Nephron progenitor cell (in vitro differentiated cells): ENCODE data around the gene CAPN13.

Source experiments
- DNase-seq: peaks from one replicate; pipeline ENCODE4 v3.0.0; 2021
- H3K27ac Mint-ChIP-seq: 2 replicates; pipeline ENCODE4 v1.8.0; 2021; ENCODE audit warnings: mild to moderate bottlenecking, moderate library complexity, mixed read lengths
- H3K27me3 Mint-ChIP-seq: 2 replicates; pipeline ENCODE4 v1.8.0; 2021; ENCODE audit warnings: mild to moderate bottlenecking, low read depth, mixed read lengths; ENCODE audit not compliant: poor library complexity
- H3K36me3 Mint-ChIP-seq: 2 replicates; pipeline ENCODE4 v1.8.0; 2021; ENCODE audit warnings: low read depth, mixed read lengths
- H3K4me1 Mint-ChIP-seq: 2 replicates; pipeline ENCODE4 v1.8.0; 2021; ENCODE audit warnings: mixed read lengths
- H3K4me3 Mint-ChIP-seq: 2 replicates; pipeline ENCODE4 v1.8.0; 2021; ENCODE audit warnings: mild to moderate bottlenecking, moderate library complexity, mixed read lengths
- H3K9me3 Mint-ChIP-seq: 2 replicates; pipeline ENCODE4 v1.8.0; 2021; ENCODE audit warnings: mild to moderate bottlenecking, moderate library complexity, mixed read lengths
- CTCF ChIP-seq: fragments of 200-600 bp; sonication (generic); IDR thresholded peaks from 2 replicates; pipeline ENCODE4 v1.5.0; 2021; ENCODE audit warnings: antibody characterized with exemption

The CAPN13 gene

GRCh38 chr2:30766666-30767065 lies 40.6 kb downstream of the CAPN13 start:
- H3K27ac Mint-ChIP-seq: no peak overlapping the region
- no peaks in the 10 kb centered on the region for H3K36me3 Mint-ChIP-seq
- H3K9me3 Mint-ChIP-seq: no peaks in the 10 kb centered on the region
- no peak for DNase-seq
- H3K4me3 Mint-ChIP-seq: no peak overlapping the region
- TF ChIP-seq CTCF: no peak
- H3K4me1 Mint-ChIP-seq: no peaks in the 10 kb centered on the region
- H3K27me3 Mint-ChIP-seq: peaks cover 33% of the 10 kb centered on the region

GRCh38 chr2:30765876-30766470 lies 41.3 kb downstream of the CAPN13 start:
- H3K27ac Mint-ChIP-seq: no peak overlapping the region
- no peaks in the 10 kb centered on the region for H3K36me3 Mint-ChIP-seq
- H3K4me1 Mint-ChIP-seq: no peaks in the 10 kb centered on the region
- no peak for DNase-seq
- peaks cover 30% of the 10 kb centered on the region for H3K27me3 Mint-ChIP-seq
- no peak overlapping the region for H3K4me3 Mint-ChIP-seq
- TF ChIP-seq CTCF: no peak
- H3K9me3 Mint-ChIP-seq: no peaks in the 10 kb centered on the region

GRCh38 chr2:30765191-30765590 lies 42.1 kb downstream of the CAPN13 start:
- Mint-ChIP-seq H3K9me3 (no peaks in the 10 kb centered on the region), H3K4me3 (no peak overlapping the region), H3K4me1 (no peaks in the 10 kb centered on the region), H3K36me3 (no peaks in the 10 kb centered on the region), H3K27ac (no peak overlapping the region), H3K27me3 (peaks cover 25% of the 10 kb centered on the region)
- no peak for DNase-seq
- TF ChIP-seq CTCF: no peak

- H3K27ac Mint-ChIP-seq: no peak overlapping the region
- DNase-seq: no peak
These were observed 43.0 kb downstream of the CAPN13 start for GRCh38 chr2:30764021-30764800.

GRCh38 chr2:30763151-30763660 lies 44.0 kb downstream of the CAPN13 start:
- DNase-seq: no peak
- Mint-ChIP-seq H3K27me3 (peaks cover 28% of the 10 kb centered on the region), H3K4me3 (no peak overlapping the region), H3K9me3 (no peaks in the 10 kb centered on the region), H3K27ac (no peak overlapping the region), H3K36me3 (no peaks in the 10 kb centered on the region), H3K4me1 (no peaks in the 10 kb centered on the region)
- TF ChIP-seq CTCF: no peak

More at GRCh38 chr2:30764021-30764800, 43.0 kb downstream of the CAPN13 start:
- Mint-ChIP-seq H3K4me1 (no peaks in the 10 kb centered on the region), H3K27me3 (peaks cover 27% of the 10 kb centered on the region), H3K9me3 (no peaks in the 10 kb centered on the region), H3K4me3 (no peak overlapping the region), H3K36me3 (no peaks in the 10 kb centered on the region)
- TF ChIP-seq CTCF: no peak

- no peak for TF ChIP-seq CTCF
- Mint-ChIP-seq H3K4me3 (no peak overlapping the region), H3K9me3 (no peaks in the 10 kb centered on the region), H3K4me1 (peaks cover 17% of the 10 kb centered on the region), H3K27ac (no peak overlapping the region), H3K27me3 (peaks cover 35% of the 10 kb centered on the region), H3K36me3 (no peaks in the 10 kb centered on the region)
- DNase-seq: no peak
These were observed 46.0 kb downstream of the CAPN13 start for GRCh38 chr2:30761226-30761625.
